ENCODE measurements around the gene STH. TPM values are rescaled to one million over a fixed set of nuclear protein-coding genes. Genes with fewer than 3 reads are reported as not detected.

The STH gene
- total RNA-seq, 1 experiment from 2014 or later: not detected

GRCh38 chr17:46031920-46032319, 32.9 kb downstream of the STH start:
- Histone ChIP-seq H3K27me3 (replicated peaks; ENCODE audit: control insufficient read depth, insufficient read depth, low read length) (no peaks in the 10 kb centered on the region), H3K4me1 (no peaks in the 10 kb centered on the region), H3K4me3 (ENCODE audit: low read depth, low read length) (no peak overlapping the region), H3K36me3 (ENCODE audit: control insufficient read depth, insufficient read depth, low read length) (peaks cover 5% of the 10 kb centered on the region), H3K9me3 (no peaks in the 10 kb centered on the region)
- TF ChIP-seq CTCF (IDR thresholded peaks at IDR 0.05; ENCODE audit: insufficient read depth in 1 of 2, low read depth in 1 of 2, low read length in 1 of 2, severe bottlenecking in 1 of 2, unreplicated experiment in 1 of 2): no peak
- Mint-ChIP-seq H3K4me1 (ENCODE audit: low read depth, unreplicated experiment) (no peaks in the 10 kb centered on the region), H3K27ac (ENCODE audit: unreplicated experiment) (no peak overlapping the region), H3K9me3 (ENCODE audit: unreplicated experiment) (no peaks in the 10 kb centered on the region), H3K36me3 (ENCODE audit: insufficient read depth, unreplicated experiment) (peaks cover 91% of the 10 kb centered on the region), H3K27me3 (ENCODE audit: insufficient read depth, unreplicated experiment) (no peaks in the 10 kb centered on the region), H3K4me3 (ENCODE audit: unreplicated experiment) (no peak overlapping the region)
- CTCF ChIA-PET: interaction anchor here (1.2 kb wide), 1 partner anchor 13 kb away, joined by 4 read pairs; no protein-coding TSS in a partner anchor
- no TSS peak for BruUV-seq (replicated peaks)
- POLR2A ChIA-PET: no interaction called here
- no peak for DNase-seq
- intact Hi-C loops (cut with micrococcal nuclease; ENCODE audit: unreplicated experiment): no loop called here

- no peak overlapping the region for H3K4me3 Mint-ChIP-seq (ENCODE audit: unreplicated experiment)
- Histone ChIP-seq H3K27me3 (replicated peaks; ENCODE audit: control insufficient read depth, insufficient read depth, low read length) (no peaks in the 10 kb centered on the region), H3K36me3 (ENCODE audit: control insufficient read depth, insufficient read depth, low read length) (peaks cover 9% of the 10 kb centered on the region), H3K9me3 (no peaks in the 10 kb centered on the region), H3K4me1 (no peaks in the 10 kb centered on the region), H3K4me3 (ENCODE audit: low read depth, low read length) (no peak overlapping the region)
- CTCF ChIA-PET: interaction anchor here (1.2 kb wide), 1 partner anchor 12 kb away, joined by 4 read pairs; no protein-coding TSS in a partner anchor
- H3K27me3 Mint-ChIP-seq (ENCODE audit: insufficient read depth, unreplicated experiment): no peaks in the 10 kb centered on the region
- no peak for TF ChIP-seq CTCF (IDR thresholded peaks at IDR 0.05; ENCODE audit: insufficient read depth in 1 of 2, low read depth in 1 of 2, low read length in 1 of 2, severe bottlenecking in 1 of 2, unreplicated experiment in 1 of 2)
- no TSS peak for BruUV-seq (replicated peaks)
- DNase-seq: no peak
- H3K9me3 Mint-ChIP-seq (ENCODE audit: unreplicated experiment): no peaks in the 10 kb centered on the region
- H3K36me3 Mint-ChIP-seq (ENCODE audit: insufficient read depth, unreplicated experiment): peaks cover 90% of the 10 kb centered on the region
- intact Hi-C loops (cut with micrococcal nuclease; ENCODE audit: unreplicated experiment): no loop called here
- no peak overlapping the region for H3K27ac Mint-ChIP-seq (ENCODE audit: unreplicated experiment)
- no peaks in the 10 kb centered on the region for H3K4me1 Mint-ChIP-seq (ENCODE audit: low read depth, unreplicated experiment)
- POLR2A ChIA-PET: no interaction called here
These were observed 33.9 kb downstream of the STH start for GRCh38 chr17:46032909-46033308.

GRCh38 chr17:46033392-46033791, 34.3 kb downstream of the STH start:
- no peaks in the 10 kb centered on the region for H3K4me1 ChIP-seq
- no TSS peak for BruUV-seq (replicated peaks)
- H3K9me3 ChIP-seq: no peaks in the 10 kb centered on the region
- no peaks in the 10 kb centered on the region for H3K27me3 ChIP-seq (replicated peaks; ENCODE audit: control insufficient read depth, insufficient read depth, low read length)
- H3K27ac Mint-ChIP-seq (ENCODE audit: unreplicated experiment): no peak overlapping the region
- TF ChIP-seq CTCF (IDR thresholded peaks at IDR 0.05; ENCODE audit: insufficient read depth in 1 of 2, low read depth in 1 of 2, low read length in 1 of 2, severe bottlenecking in 1 of 2, unreplicated experiment in 1 of 2): no peak
- no peaks in the 10 kb centered on the region for H3K27me3 Mint-ChIP-seq (ENCODE audit: insufficient read depth, unreplicated experiment)
- no peak overlapping the region for H3K4me3 ChIP-seq (ENCODE audit: low read depth, low read length)
- H3K4me3 Mint-ChIP-seq (ENCODE audit: unreplicated experiment): no peak overlapping the region
- DNase-seq: no peak
- peaks cover 9% of the 10 kb centered on the region for H3K36me3 ChIP-seq (ENCODE audit: control insufficient read depth, insufficient read depth, low read length)
- CTCF ChIA-PET: interaction anchor here (0.6 to 1.6 kb wide), 3 partner anchors 11 to 179 kb away, joined by 3 to 5 read pairs (median 4); no protein-coding TSS in a partner anchor
- peaks cover 90% of the 10 kb centered on the region for H3K36me3 Mint-ChIP-seq (ENCODE audit: insufficient read depth, unreplicated experiment)
- intact Hi-C loops (cut with micrococcal nuclease; ENCODE audit: unreplicated experiment): no loop called here
- POLR2A ChIA-PET: no interaction called here
- no peaks in the 10 kb centered on the region for H3K9me3 Mint-ChIP-seq (ENCODE audit: unreplicated experiment)
- no peaks in the 10 kb centered on the region for H3K4me1 Mint-ChIP-seq (ENCODE audit: low read depth, unreplicated experiment)

All from Caco-2 (cell line).